Muscle layer of colon (tissue), 2 donors: Measurements from ENCODE around the gene WBP2.
A peak's percentile ranks its signal among the peaks of the same experiment; 100 is the strongest.

Source experiments
- H3K27ac ChIP-seq: one replicate; pipeline ENCODE4 v1.7.0; 2013; ENCODE audit warnings: low read depth, mild to moderate bottlenecking, low read length, moderate library complexity
- H3K27me3 ChIP-seq, 2 donors: one replicate each; pipeline ENCODE4 v1.7.0; 2013; ENCODE audit warnings: low read length in 2 of 2, mild to moderate bottlenecking in 2 of 2; ENCODE audit not compliant: insufficient read depth in 2 of 2, control insufficient read depth in 1 of 2
- H3K36me3 ChIP-seq: one replicate; pipeline ENCODE4 v1.7.0; 2013; ENCODE audit warnings: mild to moderate bottlenecking, low read length; ENCODE audit not compliant: insufficient read depth
- H3K4me1 ChIP-seq: one replicate; pipeline ENCODE4 v1.7.0; 2013; ENCODE audit warnings: mild to moderate bottlenecking, low read length; ENCODE audit not compliant: insufficient read depth
- H3K4me3 ChIP-seq, 2 donors: one replicate each; pipeline ENCODE4 v1.7.0; 2013; ENCODE audit warnings: low read length in 2 of 2, low read depth in 1 of 2, mild to moderate bottlenecking in 1 of 2, moderate library complexity in 1 of 2
- H3K9ac ChIP-seq: one replicate; pipeline ENCODE4 v1.7.0; 2013; ENCODE audit warnings: low read length
- H3K9me3 ChIP-seq: one replicate; pipeline ENCODE4 v1.7.0; 2013; ENCODE audit warnings: mild to moderate bottlenecking, low read length
- donor health status: abdominal sarcoma.
- donor health status: Adenocarcinoma of cecum.

Gene WBP2

DNA sequence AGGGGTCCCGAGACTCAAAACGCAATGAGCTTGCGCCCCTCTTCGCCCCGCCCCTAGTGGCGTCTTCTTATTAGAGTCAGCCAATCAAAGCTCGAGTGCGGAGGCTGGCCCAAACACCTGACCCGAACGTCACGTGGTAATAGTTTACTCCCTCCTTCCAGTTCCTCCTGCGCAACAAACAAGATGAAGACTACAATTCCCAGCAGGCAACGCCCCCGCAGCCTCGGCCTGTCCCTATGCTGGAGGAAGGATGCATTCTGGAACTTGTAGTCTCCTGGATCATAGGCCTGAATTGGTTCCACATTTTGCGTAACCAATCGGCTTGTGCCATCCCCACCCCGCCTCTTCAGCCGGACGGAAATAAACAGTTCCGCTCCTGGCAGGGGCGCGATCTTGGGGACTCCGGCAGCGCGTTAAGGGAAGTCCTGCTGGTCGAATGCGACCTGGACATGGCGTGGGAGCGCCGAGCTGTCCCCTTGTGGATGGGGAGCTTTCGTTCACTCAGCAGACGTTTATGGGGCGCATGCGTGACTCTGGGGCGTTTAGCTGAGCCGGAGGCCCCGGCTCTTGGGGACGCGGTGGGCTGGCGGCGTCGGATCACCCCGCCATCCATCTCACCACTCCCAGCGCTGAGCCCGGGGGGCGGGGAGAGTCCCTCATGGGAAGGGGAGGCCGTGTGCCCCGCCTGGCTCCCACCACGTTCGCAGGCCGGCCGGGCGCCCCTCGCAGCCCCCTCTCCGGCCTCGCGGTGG lies at the start of gene WBP2:
WBP2 (minus strand) TSS at position 26 of the 752 bp plus-strand sequence. CDS start 38 bp downstream, outside the sequence.
- Histone ChIP-seq H3K4me1 (peaks cover 37% of the 10 kb centered on the region), H3K9ac (peak within 1 kb of the TSS; percentile 96), H3K4me3 (peak within 1 kb of the TSS; percentile 59 to 82), H3K27ac (peak within 1 kb of the TSS; percentile 97), H3K36me3 (peaks cover 10% of the 10 kb centered on the region), H3K9me3 (no peaks in the 10 kb centered on the region), H3K27me3 (no peaks in the 10 kb centered on the region)

DNA sequence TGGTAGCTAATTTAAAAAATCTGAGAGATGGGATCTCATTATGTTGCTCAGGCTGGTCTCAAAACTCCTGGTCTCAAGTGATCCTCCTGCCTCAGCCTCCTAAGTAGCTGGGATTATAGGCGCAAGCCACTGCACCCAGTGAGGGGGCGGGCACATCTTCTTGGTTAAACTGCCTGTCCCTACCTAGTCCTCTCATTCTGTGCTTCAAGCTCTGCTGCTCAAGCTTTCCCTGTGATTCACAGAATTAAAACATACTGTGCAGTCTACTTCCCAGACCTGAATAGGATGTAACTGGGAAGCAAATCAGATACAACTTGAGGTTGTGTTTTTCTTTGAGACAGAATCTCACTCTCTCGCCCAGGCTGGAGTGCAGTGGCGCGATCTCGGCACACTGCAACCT lies 47.3 kb upstream of the WBP2 start:
- Histone ChIP-seq H3K9me3 (no peaks in the 10 kb centered on the region), H3K9ac (no peak overlapping the region), H3K4me3 (no peak overlapping the region), H3K27ac (no peak overlapping the region), H3K36me3 (peaks cover 38% of the 10 kb centered on the region), H3K4me1 (peaks cover 8% of the 10 kb centered on the region), H3K27me3 (no peaks in the 10 kb centered on the region)

GRCh38 chr17:75901727-75902126 lies 46.6 kb upstream of the WBP2 start:
- H3K4me1 ChIP-seq: peaks cover 11% of the 10 kb centered on the region
- H3K27me3 ChIP-seq: no peaks in the 10 kb centered on the region
- H3K9ac ChIP-seq: no peak overlapping the region
- no peak overlapping the region for H3K27ac ChIP-seq
- no peak overlapping the region for H3K4me3 ChIP-seq
- no peaks in the 10 kb centered on the region for H3K9me3 ChIP-seq
- H3K36me3 ChIP-seq: peaks cover 38% of the 10 kb centered on the region

GRCh38 chr17:75900691-75901533 lies 45.8 kb upstream of the WBP2 start:
- H3K27me3 ChIP-seq: no peaks in the 10 kb centered on the region
- peaks cover 12% of the 10 kb centered on the region for H3K4me1 ChIP-seq
- no peak overlapping the region for H3K4me3 ChIP-seq
- H3K9ac ChIP-seq: no peak overlapping the region
- H3K27ac ChIP-seq: no peak overlapping the region
- H3K36me3 ChIP-seq: peaks cover 38% of the 10 kb centered on the region
- H3K9me3 ChIP-seq: no peaks in the 10 kb centered on the region

DNA sequence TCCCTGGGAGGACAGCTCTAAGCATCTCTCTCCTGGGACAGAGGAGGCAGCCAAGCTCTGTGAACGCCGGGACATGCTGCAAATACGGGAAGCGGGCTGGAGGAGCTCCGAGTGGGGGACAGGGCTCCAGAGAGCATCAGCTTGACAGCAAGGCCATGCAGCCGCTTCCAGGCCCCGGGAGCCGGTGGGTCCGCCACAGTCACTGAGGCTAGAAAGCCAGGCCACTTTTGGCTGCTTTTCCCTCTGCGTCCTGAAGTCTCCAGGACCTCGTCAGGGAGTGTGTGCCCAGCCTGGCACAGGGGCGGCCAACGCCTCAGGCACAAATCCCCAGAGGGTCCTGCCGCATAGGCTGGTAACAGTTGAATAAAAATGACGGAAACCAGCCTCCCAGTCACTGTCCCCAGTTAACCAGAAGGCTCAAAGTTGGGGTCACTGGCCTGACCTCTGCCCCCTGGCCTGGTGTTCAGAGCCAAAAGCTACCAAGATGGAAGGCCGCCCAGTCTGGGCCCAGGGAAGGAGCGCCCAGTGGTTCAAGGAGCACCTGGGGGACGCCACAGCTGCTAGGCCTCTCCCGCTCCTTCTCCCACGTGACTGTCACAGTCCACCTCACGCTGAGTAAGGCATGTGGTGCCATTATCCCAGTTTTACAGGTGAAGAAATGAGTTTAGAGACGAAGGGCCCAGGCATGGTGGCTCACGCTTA lies 44.8 kb upstream of the WBP2 start:
- Histone ChIP-seq H3K36me3 (peaks cover 38% of the 10 kb centered on the region), H3K27me3 (no peaks in the 10 kb centered on the region), H3K27ac (no peak overlapping the region), H3K9ac (no peak overlapping the region), H3K4me3 (no peak overlapping the region), H3K9me3 (no peaks in the 10 kb centered on the region), H3K4me1 (peaks cover 22% of the 10 kb centered on the region)

DNA sequence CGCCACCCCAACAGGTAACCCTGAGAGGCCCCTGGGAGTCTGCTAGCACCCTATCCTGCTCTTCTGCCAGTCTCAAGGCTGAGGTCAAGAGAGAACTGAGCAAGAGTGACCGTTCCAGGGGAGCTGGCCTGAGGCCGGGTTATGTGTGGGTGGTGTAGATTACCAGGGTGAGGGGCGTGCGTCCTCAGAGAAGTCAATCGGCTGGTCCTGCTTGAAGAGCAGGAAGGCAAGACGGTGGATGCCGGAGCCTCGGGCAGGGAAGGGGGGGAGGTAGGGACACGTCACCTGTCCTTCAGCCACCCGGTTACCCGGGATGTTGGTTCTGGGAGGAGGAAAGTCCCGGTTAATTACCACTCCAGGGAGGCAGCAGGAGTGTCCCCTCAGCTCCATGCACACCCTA lies 44.2 kb upstream of the WBP2 start:
- Histone ChIP-seq H3K27me3 (no peaks in the 10 kb centered on the region), H3K4me1 (peaks cover 27% of the 10 kb centered on the region), H3K27ac (no peak overlapping the region), H3K9ac (no peak overlapping the region), H3K36me3 (peaks cover 38% of the 10 kb centered on the region), H3K4me3 (no peak overlapping the region), H3K9me3 (no peaks in the 10 kb centered on the region)

DNA sequence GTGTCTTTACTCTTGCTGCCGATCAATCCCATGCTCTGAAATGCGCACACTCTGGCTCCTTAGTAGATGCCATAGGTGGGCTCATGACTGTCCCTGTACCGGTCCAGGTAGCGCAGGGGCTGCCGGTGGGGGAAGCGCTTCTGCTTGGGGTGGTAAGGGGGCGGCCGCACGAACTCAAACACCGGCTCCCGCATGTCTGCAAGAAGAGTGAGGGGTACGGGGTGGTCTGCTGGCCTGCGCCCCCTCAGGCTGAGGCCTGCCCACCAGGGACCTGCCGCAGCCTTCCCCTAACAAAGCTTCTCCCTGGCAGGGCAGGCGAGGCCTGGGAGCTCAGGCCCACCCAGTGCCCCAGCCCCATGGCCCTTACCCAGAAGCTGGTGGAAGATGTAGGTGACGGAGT lies 43.7 kb upstream of the WBP2 start:
- Histone ChIP-seq H3K9me3 (no peaks in the 10 kb centered on the region), H3K9ac (no peak overlapping the region), H3K36me3 (peaks cover 38% of the 10 kb centered on the region), H3K4me3 (no peak overlapping the region), H3K27ac (no peak overlapping the region), H3K27me3 (no peaks in the 10 kb centered on the region), H3K4me1 (peaks cover 28% of the 10 kb centered on the region)

- Histone ChIP-seq H3K36me3 (peaks cover 35% of the 10 kb centered on the region), H3K4me3 (no peak overlapping the region), H3K27ac (no peak overlapping the region), H3K4me1 (peaks cover 31% of the 10 kb centered on the region), H3K9ac (no peak overlapping the region), H3K27me3 (no peaks in the 10 kb centered on the region), H3K9me3 (no peaks in the 10 kb centered on the region)
Observed at GRCh38 chr17:75898065-75898464, 42.9 kb upstream of the WBP2 start.

GRCh38 chr17:75897160-75898019 lies 42.3 kb upstream of the WBP2 start:
- Histone ChIP-seq H3K9ac (no peak overlapping the region), H3K4me1 (peaks cover 31% of the 10 kb centered on the region), H3K9me3 (no peaks in the 10 kb centered on the region), H3K36me3 (peaks cover 30% of the 10 kb centered on the region), H3K4me3 (peak overlapping the region; percentile 41 to 81), H3K27me3 (no peaks in the 10 kb centered on the region), H3K27ac (peak overlapping the region; percentile 88)

DNA sequence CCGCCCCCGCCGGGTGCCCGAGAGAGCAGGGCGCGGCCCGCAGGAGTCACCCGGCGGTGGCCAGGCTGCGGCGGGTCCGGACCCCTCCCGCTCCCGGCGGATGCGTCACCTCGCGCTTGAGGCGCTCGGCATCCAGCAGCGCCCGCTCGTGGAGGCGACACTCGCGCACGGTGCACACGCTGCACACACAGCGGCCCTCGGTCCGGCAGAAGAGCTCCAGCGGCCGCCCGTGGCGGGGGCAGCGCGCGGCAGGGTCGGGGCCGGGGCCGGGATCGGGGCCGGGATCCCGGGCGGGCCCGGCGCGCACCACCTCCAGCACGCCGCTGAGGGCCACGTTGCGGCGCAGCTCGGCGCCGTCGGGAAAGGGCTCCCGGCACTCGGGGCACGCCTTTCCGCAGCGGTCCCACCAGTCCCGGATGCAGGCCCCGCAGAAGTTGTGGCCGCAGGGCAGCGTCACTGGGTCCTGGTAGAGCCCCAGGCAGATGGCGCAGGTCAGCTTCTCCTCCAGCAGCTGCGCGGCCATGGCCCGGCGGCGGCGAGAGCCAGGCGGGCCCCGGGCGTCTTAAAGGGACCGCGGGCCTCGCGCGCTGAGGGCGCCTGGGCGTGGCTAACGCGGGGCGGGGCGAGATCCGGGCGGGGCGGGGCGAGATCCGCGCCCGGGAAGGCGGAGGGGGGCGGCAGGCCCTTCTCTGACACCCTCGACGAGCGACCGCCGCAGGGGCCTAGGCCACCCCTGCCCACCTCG lies 41.5 kb upstream of the WBP2 start, which contains the start of gene TRIM65:
TRIM65 (minus strand) TSS at position 537 of the 745 bp plus-strand sequence; CDS start at position 523, 14 bp downstream.
- no peaks in the 10 kb centered on the region for H3K9me3 ChIP-seq
- peak within 1 kb of the TSS; percentile 51 for H3K9ac ChIP-seq
- H3K36me3 ChIP-seq: peaks cover 35% of the 10 kb centered on the region
- peak within 1 kb of the TSS; percentile 68 to 81 for H3K4me3 ChIP-seq
- peak within 1 kb of the TSS; percentile 88 for H3K27ac ChIP-seq
- peaks cover 31% of the 10 kb centered on the region for H3K4me1 ChIP-seq
- H3K27me3 ChIP-seq: no peaks in the 10 kb centered on the region
